Progenitor cell of endocrine pancreas (in vitro differentiated cells): ENCODE measurements around the gene NEURL1B. TPM values are rescaled to one million over a fixed set of nuclear protein-coding genes. Genes with fewer than 3 reads are reported as not detected.
A peak's percentile ranks its signal among the peaks of the same experiment; 100 is the strongest.

Source experiments
- DNase-seq: peaks from one replicate; pipeline ENCODE4 v3.0.0; 2021; ENCODE audit warnings: low spot score; ENCODE audit not compliant: unreplicated experiment
- H3K27ac Mint-ChIP-seq: 2 replicates; pipeline ENCODE4 v1.8.0; 2021; ENCODE audit warnings: mild to moderate bottlenecking, moderate library complexity, mixed read lengths
- H3K27me3 Mint-ChIP-seq: 2 replicates; pipeline ENCODE4 v1.8.0; 2021; ENCODE audit warnings: mixed read lengths
- H3K36me3 Mint-ChIP-seq: 2 replicates; pipeline ENCODE4 v1.8.0; 2022; ENCODE audit warnings: mixed read lengths; ENCODE audit not compliant: insufficient read depth
- H3K4me1 Mint-ChIP-seq: 2 replicates; pipeline ENCODE4 v1.8.0; 2021; ENCODE audit warnings: low read depth, mixed read lengths
- H3K4me3 Mint-ChIP-seq: 2 replicates; pipeline ENCODE4 v1.8.0; 2021; ENCODE audit warnings: low read depth, mild to moderate bottlenecking, moderate library complexity, mixed read lengths
- H3K9me3 Mint-ChIP-seq: 2 replicates; pipeline ENCODE4 v1.8.0; 2021; ENCODE audit warnings: low read depth, mixed read lengths
- total RNA-seq: library from RNA; stranded (reverse); gene quantifications from 2 replicates; pipeline ENCODE4 v1.2.1, GENCODE V29; 2021
- TF ChIP-seq, protein P1 (sequence below): fragments of 200-600 bp; sonication (generic); IDR thresholded peaks from one replicate; pipeline ENCODE4 v1.5.0; 2021; ENCODE audit warnings: antibody characterized with exemption, mild to moderate bottlenecking; ENCODE audit not compliant: unreplicated experiment

Gene NEURL1B
- total RNA-seq, 1 donor from 2014 or later = 4.0 TPM

DNA sequence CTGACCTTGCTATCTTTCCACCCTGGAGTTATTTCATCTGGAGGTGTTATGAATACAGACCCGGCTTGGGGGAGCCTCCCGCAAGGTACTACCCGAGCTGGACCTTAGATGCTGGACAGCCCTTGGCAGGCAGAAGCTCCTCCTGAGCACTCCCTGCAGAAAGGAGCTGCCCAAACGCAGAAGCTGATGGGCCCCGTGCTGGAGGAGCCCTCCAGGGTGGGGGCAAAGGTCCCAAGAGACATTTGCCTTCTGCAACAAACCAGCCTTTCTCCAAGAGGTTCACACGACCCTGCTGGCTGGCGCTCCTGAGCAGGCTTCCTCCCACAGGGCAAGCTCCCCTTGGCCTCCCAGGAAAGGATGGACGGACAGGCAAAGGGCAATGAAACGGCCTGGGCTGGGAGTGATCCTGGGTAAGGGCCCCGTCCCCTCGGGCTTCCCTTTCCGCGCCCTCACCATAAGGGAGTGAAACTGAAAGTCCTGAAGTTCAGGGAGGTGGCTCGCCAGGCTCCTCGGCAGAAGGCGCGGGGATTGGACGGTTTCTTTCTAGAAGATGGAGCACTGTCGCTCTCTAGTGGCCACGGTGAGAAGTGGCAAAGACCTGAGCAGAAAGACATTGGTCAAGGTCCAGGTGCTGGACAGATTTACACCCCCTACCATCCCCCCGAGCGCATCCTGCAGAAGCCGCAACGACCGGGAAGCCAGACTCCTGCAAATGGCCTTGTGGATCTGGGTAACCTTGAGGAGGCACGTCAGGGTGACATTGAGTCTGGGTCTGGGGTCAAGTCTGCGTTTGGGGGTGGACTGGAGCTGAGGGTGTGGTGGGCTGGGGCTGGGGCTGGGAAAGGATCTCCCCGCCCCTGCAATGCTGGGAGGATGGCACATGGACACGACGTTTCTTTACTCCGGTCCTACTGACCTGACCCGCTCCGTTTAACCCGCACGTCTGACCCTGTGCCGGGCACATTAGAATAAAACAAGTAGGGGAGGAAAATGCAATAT lies 56.4 kb downstream of the NEURL1B start:
- no peaks in the 10 kb centered on the region for H3K9me3 Mint-ChIP-seq
- peak overlapping the region; percentile 47 for H3K4me3 Mint-ChIP-seq
- peak overlapping the region; percentile 40 for H3K27ac Mint-ChIP-seq
- TF ChIP-seq, protein P1, sequence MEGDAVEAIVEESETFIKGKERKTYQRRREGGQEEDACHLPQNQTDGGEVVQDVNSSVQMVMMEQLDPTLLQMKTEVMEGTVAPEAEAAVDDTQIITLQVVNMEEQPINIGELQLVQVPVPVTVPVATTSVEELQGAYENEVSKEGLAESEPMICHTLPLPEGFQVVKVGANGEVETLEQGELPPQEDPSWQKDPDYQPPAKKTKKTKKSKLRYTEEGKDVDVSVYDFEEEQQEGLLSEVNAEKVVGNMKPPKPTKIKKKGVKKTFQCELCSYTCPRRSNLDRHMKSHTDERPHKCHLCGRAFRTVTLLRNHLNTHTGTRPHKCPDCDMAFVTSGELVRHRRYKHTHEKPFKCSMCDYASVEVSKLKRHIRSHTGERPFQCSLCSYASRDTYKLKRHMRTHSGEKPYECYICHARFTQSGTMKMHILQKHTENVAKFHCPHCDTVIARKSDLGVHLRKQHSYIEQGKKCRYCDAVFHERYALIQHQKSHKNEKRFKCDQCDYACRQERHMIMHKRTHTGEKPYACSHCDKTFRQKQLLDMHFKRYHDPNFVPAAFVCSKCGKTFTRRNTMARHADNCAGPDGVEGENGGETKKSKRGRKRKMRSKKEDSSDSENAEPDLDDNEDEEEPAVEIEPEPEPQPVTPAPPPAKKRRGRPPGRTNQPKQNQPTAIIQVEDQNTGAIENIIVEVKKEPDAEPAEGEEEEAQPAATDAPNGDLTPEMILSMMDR = peak; percentile 93
- H3K36me3 Mint-ChIP-seq = no peaks in the 10 kb centered on the region
- H3K4me1 Mint-ChIP-seq = peaks cover 12% of the 10 kb centered on the region
- DNase-seq = peak; percentile 79
- H3K27me3 Mint-ChIP-seq = peaks cover 65% of the 10 kb centered on the region

DNA sequence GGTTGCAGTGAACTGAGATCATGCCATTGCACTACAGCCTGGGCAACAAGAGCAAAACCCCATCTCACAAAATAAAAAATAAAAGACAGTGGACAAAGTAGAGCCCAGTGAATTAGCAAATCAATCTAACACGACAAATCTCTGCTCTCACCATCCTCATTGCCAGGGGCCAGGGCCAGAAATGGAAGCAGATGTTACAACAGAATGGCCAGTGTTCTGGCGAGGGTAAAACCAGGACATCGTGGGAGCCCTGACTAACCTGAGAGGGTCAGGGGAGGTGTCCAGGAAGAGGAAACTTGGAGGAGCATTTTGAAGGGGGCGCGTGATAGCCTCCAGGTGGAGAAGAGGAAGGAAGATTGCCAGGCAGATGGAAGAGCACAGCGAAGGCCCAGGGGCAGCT lies 58.4 kb downstream of the NEURL1B start:
- TF ChIP-seq, protein P1 = no peak
- no peak for DNase-seq
- H3K36me3 Mint-ChIP-seq = no peaks in the 10 kb centered on the region
- no peak overlapping the region for H3K4me3 Mint-ChIP-seq
- H3K9me3 Mint-ChIP-seq = no peaks in the 10 kb centered on the region
- peaks cover 8% of the 10 kb centered on the region for H3K4me1 Mint-ChIP-seq
- no peak overlapping the region for H3K27ac Mint-ChIP-seq
- peaks cover 68% of the 10 kb centered on the region for H3K27me3 Mint-ChIP-seq

DNA sequence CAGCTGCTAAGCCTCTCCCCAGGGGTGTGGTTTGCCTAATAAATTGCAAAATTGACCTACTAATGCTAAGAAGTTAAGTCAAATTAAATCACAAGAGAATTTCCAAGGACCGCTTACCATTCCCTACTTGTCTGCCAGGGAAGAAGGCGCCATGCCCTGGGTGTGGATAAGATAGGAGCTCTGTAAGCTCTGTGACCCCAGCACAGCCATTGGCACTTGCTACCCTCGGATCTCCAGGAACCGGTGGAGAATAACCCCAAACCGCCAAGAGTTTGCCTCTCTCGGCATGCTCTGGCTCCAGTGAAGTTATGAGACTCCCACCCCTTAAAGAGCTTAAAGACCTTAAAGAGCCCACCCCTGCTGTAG lies 58.9 kb downstream of the NEURL1B start:
- Mint-ChIP-seq H3K4me3 (peak overlapping the region; percentile 44), H3K36me3 (no peaks in the 10 kb centered on the region), H3K4me1 (peaks cover 8% of the 10 kb centered on the region), H3K9me3 (no peaks in the 10 kb centered on the region), H3K27me3 (peaks cover 66% of the 10 kb centered on the region), H3K27ac (no peak overlapping the region)
- TF ChIP-seq, protein P1 = no peak
- DNase-seq = no peak

DNA sequence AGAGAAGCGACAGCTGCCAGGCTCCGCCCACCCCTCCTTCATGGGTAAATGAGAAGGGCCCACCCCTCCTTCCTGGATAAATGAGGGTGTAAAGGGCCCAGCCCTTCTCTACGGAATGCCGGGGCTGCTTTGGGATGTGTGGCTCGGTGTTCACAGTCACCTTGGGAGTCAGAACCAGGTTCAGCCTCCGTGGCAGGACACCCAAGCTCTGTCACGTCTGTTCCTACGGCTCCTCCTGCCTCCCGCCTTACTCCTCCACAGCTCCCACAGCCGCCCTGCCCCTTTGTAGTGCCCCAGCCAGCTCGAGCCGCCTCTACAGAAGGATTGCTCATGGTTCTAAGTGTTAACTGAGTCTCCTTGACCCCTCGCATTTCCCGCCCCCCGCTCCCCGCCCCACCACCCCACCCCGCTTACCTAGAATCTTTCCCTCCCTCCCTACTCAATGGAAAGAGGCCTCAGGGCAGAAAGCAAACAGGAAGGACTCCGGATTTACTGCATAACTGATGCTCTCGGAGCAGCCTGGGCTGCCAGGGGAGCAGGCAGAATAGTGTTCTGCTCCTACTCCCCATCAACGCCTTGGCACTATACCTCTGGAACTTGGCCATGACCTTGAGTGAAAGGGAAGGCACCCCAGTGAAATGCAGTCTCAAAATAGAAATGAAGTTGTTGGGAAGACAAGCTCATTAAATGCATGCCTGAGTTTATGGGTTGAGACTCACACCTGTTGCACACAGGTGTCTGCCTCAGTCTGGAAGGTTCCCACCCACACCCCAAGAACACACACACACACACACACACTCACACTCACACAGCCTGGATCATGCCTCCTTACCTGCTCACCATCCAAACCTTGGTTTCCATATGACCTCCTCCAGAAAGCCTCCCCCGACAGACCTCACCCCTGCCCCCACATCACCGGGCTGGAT lies 59.6 kb downstream of the NEURL1B start:
- Mint-ChIP-seq H3K4me1 (peaks cover 8% of the 10 kb centered on the region), H3K27me3 (peaks cover 67% of the 10 kb centered on the region), H3K27ac (no peak overlapping the region), H3K9me3 (no peaks in the 10 kb centered on the region), H3K36me3 (no peaks in the 10 kb centered on the region), H3K4me3 (peak overlapping the region; percentile 1)
- TF ChIP-seq, protein P1 = no peak
- DNase-seq = no peak

- Mint-ChIP-seq H3K4me3 (peak overlapping the region; percentile 1), H3K36me3 (no peaks in the 10 kb centered on the region), H3K27me3 (peaks cover 73% of the 10 kb centered on the region), H3K4me1 (peaks cover 8% of the 10 kb centered on the region), H3K27ac (no peak overlapping the region), H3K9me3 (no peaks in the 10 kb centered on the region)
- TF ChIP-seq, protein P1 = no peak
- DNase-seq = no peak
These were observed 60.2 kb downstream of the NEURL1B start for GRCh38 chr5:172701291-172701656.
